NCI-H2196 (cell line): ENCODE measurements around the gene MAPK13.
"Not testable (repeated sequence)": the region's sequence is repeated elsewhere in the genome, so short reads cannot be mapped to it uniquely, and the experiment has no call there.

Experiments
- DNase-seq: peaks from one replicate; lab custom pipeline; 2025; ENCODE audit not compliant: unreplicated experiment; lab: John Stamatoyannopoulos, UW

The MAPK13 gene

GRCh38 chr6:36114798-36115408, 15.4 kb upstream of the MAPK13 start:
- no peak for DNase-seq

GRCh38 chr6:36115412-36115811, 14.9 kb upstream of the MAPK13 start:
- DNase-seq: no peak

GRCh38 chr6:36116066-36116864, 14.0 kb upstream of the MAPK13 start:
- DNase-seq: no peak

DNA sequence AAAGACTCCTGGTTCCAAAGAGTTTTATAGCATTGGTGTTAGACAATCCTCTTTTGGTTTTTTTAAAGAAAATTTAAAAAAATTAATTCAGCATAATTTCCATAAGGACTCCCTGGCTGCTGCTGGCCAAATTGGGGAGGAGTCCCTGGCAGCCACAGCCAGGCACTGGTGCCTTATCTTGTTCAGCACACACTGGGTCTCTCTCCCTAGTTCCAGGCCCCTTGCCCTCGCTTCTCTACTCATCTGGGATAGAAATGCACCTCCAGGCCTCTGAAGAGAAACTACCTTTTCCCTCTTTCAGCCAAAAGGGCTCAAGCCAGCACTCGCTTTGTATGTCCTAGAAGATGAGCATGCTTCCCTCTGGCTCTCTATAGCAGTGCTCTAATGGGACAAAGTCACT, 13.4 kb upstream of the MAPK13 start:
- DNase-seq: no peak

DNA sequence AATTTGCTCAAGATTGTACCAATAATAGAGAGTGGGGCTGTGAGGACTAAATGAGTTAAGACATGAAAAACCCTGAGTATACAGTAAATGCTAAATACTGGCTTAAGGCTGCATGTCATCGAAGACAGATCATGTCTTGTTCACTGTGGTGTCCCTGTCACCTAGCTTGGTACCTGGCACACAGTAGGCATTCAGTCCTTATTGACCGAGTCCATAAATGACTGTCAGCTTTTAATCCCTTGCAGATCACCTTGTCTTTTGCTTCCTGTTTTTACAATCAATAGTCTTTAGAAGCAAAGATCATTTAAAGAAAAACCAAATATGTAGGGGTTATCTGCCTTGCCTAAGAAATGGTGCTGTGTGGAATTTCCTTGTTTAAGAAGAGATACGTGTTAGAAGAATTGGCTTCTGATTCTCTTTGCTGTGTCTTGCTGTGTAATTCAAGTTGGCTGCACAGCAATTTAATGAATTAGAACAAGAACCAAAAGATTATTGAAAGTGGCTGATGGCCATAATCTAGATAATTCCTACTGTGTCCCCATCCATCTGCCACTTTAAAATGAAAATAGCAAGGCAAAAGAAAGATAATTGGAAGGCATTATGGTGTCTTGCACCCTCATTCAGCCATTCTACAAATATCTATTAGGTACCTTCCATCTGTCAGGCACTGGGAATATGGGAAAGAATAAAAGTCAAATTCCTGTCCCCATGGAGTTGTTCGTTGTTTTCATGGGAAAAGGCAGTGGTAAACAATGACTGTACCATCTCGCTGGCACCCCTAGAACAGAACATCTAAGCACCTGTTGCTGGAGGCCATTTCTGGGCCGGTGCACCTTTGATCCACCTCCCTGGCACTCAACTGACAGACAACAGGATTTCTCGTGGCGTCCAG, 12.4 kb upstream of the MAPK13 start:
- no peak for DNase-seq

DNA sequence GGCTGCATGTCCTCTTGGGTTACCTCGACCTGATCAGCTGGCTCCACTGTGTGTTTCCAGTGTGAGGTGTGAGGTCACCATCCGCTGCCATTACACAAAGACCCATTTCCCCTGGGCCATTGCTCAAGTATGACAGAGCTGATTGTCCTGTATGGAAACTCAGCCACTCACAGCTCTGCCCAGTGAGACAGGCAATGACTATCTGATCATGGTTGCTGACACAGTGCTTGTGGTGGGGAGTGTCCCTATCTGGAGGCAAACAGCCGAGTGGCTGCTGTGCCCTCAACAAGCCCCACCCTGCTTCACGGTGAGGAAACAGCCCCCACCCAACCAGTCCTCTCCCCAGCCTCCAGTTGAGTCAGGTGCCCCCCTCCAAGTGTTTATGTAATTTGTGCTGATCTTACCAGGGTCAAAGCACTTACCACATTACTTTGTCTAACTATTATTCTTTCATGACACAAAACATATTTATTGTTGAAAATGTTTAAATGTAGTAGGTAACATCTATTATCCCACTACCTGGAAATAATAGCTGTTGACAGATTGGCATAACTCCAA, 11.7 kb upstream of the MAPK13 start:
- DNase-seq: no peak

- DNase-seq: no peak
These were observed 11.1 kb upstream of the MAPK13 start for GRCh38 chr6:36119209-36119608.

GRCh38 chr6:36120018-36120417, 10.3 kb upstream of the MAPK13 start:
- no peak for DNase-seq

- DNase-seq: no peak
These were observed 9.8 kb upstream of the MAPK13 start for GRCh38 chr6:36120539-36120938.

- no peak for DNase-seq
These were observed 9.1 kb upstream of the MAPK13 start for GRCh38 chr6:36120979-36121786.

GRCh38 chr6:36121787-36122494, 8.4 kb upstream of the MAPK13 start:
- DNase-seq: no peak

DNA sequence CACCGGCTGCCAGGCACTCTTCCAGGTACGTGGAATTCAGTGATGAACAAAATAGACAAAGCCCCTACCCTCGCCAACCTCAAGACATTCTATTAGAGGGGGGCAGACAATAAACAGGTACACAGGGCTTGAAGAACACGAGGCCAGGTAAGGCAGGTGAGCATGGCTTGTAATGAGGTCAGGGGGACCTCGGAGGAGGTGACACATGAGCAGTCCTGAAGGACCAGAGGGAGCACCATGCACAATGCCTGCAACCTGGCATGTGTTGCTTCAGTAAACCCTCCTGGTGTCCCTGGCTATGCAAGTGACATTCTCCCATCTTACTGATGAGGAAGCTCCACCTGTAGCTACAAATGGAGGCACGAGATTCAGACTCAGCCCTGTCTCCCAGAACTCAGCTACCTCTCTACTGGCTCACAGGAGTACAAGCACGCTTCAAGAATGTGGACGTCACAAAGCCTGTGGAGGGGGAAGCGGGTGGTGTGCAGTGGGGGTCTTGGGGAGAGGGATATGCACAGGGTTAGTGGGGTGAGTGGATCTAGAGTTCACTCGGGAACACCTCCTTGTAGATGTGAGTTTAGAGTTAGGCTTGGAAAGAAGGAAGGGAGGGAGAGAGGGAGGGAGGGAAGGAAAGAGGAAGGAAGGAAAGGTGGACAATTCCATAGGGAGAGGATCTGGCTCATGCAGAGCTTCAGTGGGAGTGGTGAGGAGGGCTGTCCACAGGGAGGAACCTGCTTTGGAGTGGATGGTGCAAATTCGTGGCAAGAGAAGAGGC, 7.6 kb upstream of the MAPK13 start:
- DNase-seq: no peak

GRCh38 chr6:36123270-36124139, 6.8 kb upstream of the MAPK13 start:
- DNase-seq: peak; percentile 91

- DNase-seq: not testable (repeated sequence)
These were observed 6.0 kb upstream of the MAPK13 start for GRCh38 chr6:36124346-36124745.

GRCh38 chr6:36124881-36125280, 5.4 kb upstream of the MAPK13 start:
- DNase-seq: peak; percentile 55

DNA sequence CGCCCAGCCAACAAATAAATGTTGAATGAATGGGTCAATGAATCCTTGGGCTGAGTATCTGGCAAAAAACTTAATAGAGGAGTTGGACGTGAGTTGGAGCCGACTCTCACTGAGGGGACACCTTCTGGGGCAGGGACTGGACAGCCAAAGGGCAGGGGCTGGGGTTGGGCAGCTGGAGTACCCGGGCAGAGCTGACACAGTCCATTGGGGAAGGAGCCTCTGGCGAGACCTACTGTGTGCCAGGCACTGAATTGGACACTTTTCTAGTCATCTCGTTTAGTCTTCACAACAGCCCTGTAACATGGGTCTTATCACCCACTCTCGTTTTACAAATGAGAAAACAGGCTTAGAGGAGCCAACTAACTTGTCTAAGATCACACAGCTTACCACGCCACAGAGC, 4.7 kb upstream of the MAPK13 start:
- no peak for DNase-seq

DNA sequence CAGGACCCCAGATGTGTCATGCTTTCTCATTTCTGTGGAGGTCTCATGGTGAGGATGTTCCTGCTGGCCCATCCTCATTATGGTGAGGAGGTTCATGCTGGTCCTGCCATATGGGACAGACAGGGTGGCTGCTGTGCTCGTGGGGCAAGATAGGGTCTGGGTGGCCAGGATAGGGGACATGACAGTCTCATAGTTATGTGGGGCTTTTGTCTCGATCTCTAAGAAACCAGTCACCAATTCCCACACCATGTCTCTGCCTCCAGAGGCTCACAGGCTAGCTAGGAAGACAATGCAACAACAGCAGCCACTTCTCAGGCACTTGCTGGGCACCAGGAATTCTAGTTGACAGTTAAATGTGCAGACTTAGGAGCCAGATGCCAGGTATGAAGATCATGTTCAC, 4.2 kb upstream of the MAPK13 start:
- no peak for DNase-seq
